Measurements from ENCODE around the gene TLR8. TPM values are rescaled to one million over a fixed set of nuclear protein-coding genes. Genes with fewer than 3 reads are reported as not detected.

The TLR8 gene
- total and polyA plus RNA-seq, 4 donors: 0.91 to 27.1 (median 5.9) TPM

- no peak for DNase-seq
- Histone ChIP-seq H3K9ac (ENCODE audit: insufficient read depth in 1 of 2, low read length in 2 of 2) (no peak overlapping the region), H3K36me3 (ENCODE audit: control insufficient read depth in 4 of 4, insufficient read depth in 4 of 4, low read length in 4 of 4) (no peaks in the 10 kb centered on the region), H3K27me3 (ENCODE audit: control insufficient read depth in 3 of 3, insufficient read depth in 3 of 3, low read length in 2 of 3) (peaks cover 3 to 8% (median 3%) of the 10 kb centered on the region in 3 donors), H3K4me1 (ENCODE audit: control insufficient read depth in 5 of 5, insufficient read depth in 5 of 5, low read length in 5 of 5) (no peaks in the 10 kb centered on the region), H3K9me3 (ENCODE audit: control insufficient read depth in 4 of 4, insufficient read depth in 3 of 4, low read length in 3 of 4) (peaks cover 0 to 4% (median 0%) of the 10 kb centered on the region in 4 donors), H3K4me3 (no peak overlapping the region), H3K27ac (ENCODE audit: low read depth in 1 of 2, low read length in 1 of 2) (no peak overlapping the region)
- no peak for ATAC-seq (ENCODE audit: insufficient read depth, low FRiP score)
- WGBS, 2 donors: 56 to 67% methylated on average over 2 of the region's 2 CpGs
- TF ChIP-seq, protein P1, sequence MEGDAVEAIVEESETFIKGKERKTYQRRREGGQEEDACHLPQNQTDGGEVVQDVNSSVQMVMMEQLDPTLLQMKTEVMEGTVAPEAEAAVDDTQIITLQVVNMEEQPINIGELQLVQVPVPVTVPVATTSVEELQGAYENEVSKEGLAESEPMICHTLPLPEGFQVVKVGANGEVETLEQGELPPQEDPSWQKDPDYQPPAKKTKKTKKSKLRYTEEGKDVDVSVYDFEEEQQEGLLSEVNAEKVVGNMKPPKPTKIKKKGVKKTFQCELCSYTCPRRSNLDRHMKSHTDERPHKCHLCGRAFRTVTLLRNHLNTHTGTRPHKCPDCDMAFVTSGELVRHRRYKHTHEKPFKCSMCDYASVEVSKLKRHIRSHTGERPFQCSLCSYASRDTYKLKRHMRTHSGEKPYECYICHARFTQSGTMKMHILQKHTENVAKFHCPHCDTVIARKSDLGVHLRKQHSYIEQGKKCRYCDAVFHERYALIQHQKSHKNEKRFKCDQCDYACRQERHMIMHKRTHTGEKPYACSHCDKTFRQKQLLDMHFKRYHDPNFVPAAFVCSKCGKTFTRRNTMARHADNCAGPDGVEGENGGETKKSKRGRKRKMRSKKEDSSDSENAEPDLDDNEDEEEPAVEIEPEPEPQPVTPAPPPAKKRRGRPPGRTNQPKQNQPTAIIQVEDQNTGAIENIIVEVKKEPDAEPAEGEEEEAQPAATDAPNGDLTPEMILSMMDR (IDR thresholded peaks at IDR 0.05; ENCODE audit: control extremely low read depth, extremely low read depth): no peak
Measured at GRCh38 chrX:12917753-12918152, 11.3 kb downstream of the TLR8 start.

DNA sequence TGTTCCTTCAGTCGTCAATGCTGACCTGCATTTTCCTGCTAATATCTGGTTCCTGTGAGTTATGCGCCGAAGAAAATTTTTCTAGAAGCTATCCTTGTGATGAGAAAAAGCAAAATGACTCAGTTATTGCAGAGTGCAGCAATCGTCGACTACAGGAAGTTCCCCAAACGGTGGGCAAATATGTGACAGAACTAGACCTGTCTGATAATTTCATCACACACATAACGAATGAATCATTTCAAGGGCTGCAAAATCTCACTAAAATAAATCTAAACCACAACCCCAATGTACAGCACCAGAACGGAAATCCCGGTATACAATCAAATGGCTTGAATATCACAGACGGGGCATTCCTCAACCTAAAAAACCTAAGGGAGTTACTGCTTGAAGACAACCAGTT, 12.6 kb downstream of the TLR8 start:
- Histone ChIP-seq H3K9ac (ENCODE audit: insufficient read depth in 1 of 2, low read length in 2 of 2) (no peak overlapping the region), H3K27ac (ENCODE audit: low read depth in 1 of 2, low read length in 1 of 2) (no peak overlapping the region), H3K36me3 (ENCODE audit: control insufficient read depth in 4 of 4, insufficient read depth in 4 of 4, low read length in 4 of 4) (no peaks in the 10 kb centered on the region), H3K4me3 (no peak overlapping the region), H3K4me1 (ENCODE audit: control insufficient read depth in 5 of 5, insufficient read depth in 5 of 5, low read length in 5 of 5) (no peaks in the 10 kb centered on the region), H3K27me3 (ENCODE audit: control insufficient read depth in 3 of 3, insufficient read depth in 3 of 3, low read length in 2 of 3) (peaks cover 3 to 8% (median 6%) of the 10 kb centered on the region in 3 donors), H3K9me3 (ENCODE audit: control insufficient read depth in 4 of 4, insufficient read depth in 3 of 4, low read length in 3 of 4) (peaks cover 0 to 4% (median 0%) of the 10 kb centered on the region in 4 donors)
- DNase-seq (no peak), ATAC-seq (ENCODE audit: insufficient read depth, low FRiP score) (no peak)
- TF ChIP-seq, protein P1 (IDR thresholded peaks at IDR 0.05; ENCODE audit: control extremely low read depth, extremely low read depth): no peak
- 38 to 73% methylated on average over 10 of the region's 10 CpGs for WGBS, 2 donors

DNA sequence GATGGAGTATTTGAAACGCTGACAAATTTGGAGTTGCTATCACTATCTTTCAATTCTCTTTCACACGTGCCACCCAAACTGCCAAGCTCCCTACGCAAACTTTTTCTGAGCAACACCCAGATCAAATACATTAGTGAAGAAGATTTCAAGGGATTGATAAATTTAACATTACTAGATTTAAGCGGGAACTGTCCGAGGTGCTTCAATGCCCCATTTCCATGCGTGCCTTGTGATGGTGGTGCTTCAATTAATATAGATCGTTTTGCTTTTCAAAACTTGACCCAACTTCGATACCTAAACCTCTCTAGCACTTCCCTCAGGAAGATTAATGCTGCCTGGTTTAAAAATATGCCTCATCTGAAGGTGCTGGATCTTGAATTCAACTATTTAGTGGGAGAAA, 13.2 kb downstream of the TLR8 start:
- DNase-seq (no peak), ATAC-seq (ENCODE audit: insufficient read depth, low FRiP score) (no peak)
- H3K27ac ChIP-seq (ENCODE audit: low read depth in 1 of 2, low read length in 1 of 2): no peak overlapping the region
- no peaks in the 10 kb centered on the region for H3K36me3 ChIP-seq (ENCODE audit: control insufficient read depth in 4 of 4, insufficient read depth in 4 of 4, low read length in 4 of 4)
- TF ChIP-seq, protein P1 (IDR thresholded peaks at IDR 0.05; ENCODE audit: control extremely low read depth, extremely low read depth): no peak
- peaks cover 3 to 8% (median 7%) of the 10 kb centered on the region in 3 donors for H3K27me3 ChIP-seq (ENCODE audit: control insufficient read depth in 3 of 3, insufficient read depth in 3 of 3, low read length in 2 of 3)
- no peaks in the 10 kb centered on the region for H3K4me1 ChIP-seq (ENCODE audit: control insufficient read depth in 5 of 5, insufficient read depth in 5 of 5, low read length in 5 of 5)
- H3K9ac ChIP-seq (ENCODE audit: insufficient read depth in 1 of 2, low read length in 2 of 2): no peak overlapping the region
- no peak overlapping the region for H3K4me3 ChIP-seq
- peaks cover 0 to 6% (median 0%) of the 10 kb centered on the region in 4 donors for H3K9me3 ChIP-seq (ENCODE audit: control insufficient read depth in 4 of 4, insufficient read depth in 3 of 4, low read length in 3 of 4)
- WGBS, 2 donors: 79 to 96% methylated on average over 8 of the region's 8 CpGs

DNA sequence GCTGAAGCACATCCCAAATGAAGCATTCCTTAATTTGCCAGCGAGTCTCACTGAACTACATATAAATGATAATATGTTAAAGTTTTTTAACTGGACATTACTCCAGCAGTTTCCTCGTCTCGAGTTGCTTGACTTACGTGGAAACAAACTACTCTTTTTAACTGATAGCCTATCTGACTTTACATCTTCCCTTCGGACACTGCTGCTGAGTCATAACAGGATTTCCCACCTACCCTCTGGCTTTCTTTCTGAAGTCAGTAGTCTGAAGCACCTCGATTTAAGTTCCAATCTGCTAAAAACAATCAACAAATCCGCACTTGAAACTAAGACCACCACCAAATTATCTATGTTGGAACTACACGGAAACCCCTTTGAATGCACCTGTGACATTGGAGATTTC, 14.6 kb downstream of the TLR8 start:
- ATAC-seq (ENCODE audit: insufficient read depth, low FRiP score): no peak
- Histone ChIP-seq H3K9me3 (ENCODE audit: control insufficient read depth in 4 of 4, insufficient read depth in 3 of 4, low read length in 3 of 4) (peaks cover 0 to 4% (median 0%) of the 10 kb centered on the region in 4 donors), H3K4me3 (no peak overlapping the region), H3K4me1 (ENCODE audit: control insufficient read depth in 5 of 5, insufficient read depth in 5 of 5, low read length in 5 of 5) (no peaks in the 10 kb centered on the region), H3K36me3 (ENCODE audit: control insufficient read depth in 4 of 4, insufficient read depth in 4 of 4, low read length in 4 of 4) (no peaks in the 10 kb centered on the region), H3K9ac (ENCODE audit: insufficient read depth in 1 of 2, low read length in 2 of 2) (no peak overlapping the region), H3K27ac (ENCODE audit: low read depth in 1 of 2, low read length in 1 of 2) (no peak overlapping the region), H3K27me3 (ENCODE audit: control insufficient read depth in 3 of 3, insufficient read depth in 3 of 3, low read length in 2 of 3) (peaks cover 3 to 8% (median 5%) of the 10 kb centered on the region in 3 donors)
- no peak for DNase-seq
- TF ChIP-seq, protein P1 (IDR thresholded peaks at IDR 0.05; ENCODE audit: control extremely low read depth, extremely low read depth): no peak
- WGBS, 2 donors: 69 to 77% methylated on average over 8 of the region's 8 CpGs
